WTC11 (cell line): ENCODE data around the gene RPP21.

Experiments
- ATF3 ChIP-seq: sonication (generic); formaldehyde crosslinking; conservative IDR thresholded peaks from 2 replicates; pipeline ENCODE4 v1.8.1; 2022; ENCODE audit warnings: mild to moderate bottlenecking, missing genetic modification reagents
- EMX1 ChIP-seq: fragments of 250-450 bp; sonication (Bioruptor Pico); IDR thresholded peaks from 2 replicates; pipeline ENCODE4 v1.8.0; 2021; ENCODE audit warnings: mild to moderate bottlenecking
- ETV6 ChIP-seq: sonication (generic); formaldehyde crosslinking; IDR thresholded peaks from 2 replicates; pipeline ENCODE4 v1.8.1; 2022; ENCODE audit warnings: mild to moderate bottlenecking, missing genetic modification reagents
- FOXP1 ChIP-seq: sonication (generic); formaldehyde crosslinking; IDR thresholded peaks from 2 replicates; pipeline ENCODE4 v1.8.0; 2022; ENCODE audit warnings: missing genetic modification reagents, mild to moderate bottlenecking, moderate library complexity, borderline replicate concordance
- GRHL2 ChIP-seq: fragments of 250-450 bp; sonication (Bioruptor Pico); IDR thresholded peaks from 2 replicates; pipeline ENCODE4 v1.8.0; 2022; ENCODE audit warnings: mild to moderate bottlenecking, moderate library complexity; ENCODE audit not compliant: insufficient replicate concordance, severe bottlenecking
- JUN ChIP-seq: sonication (generic); formaldehyde crosslinking; IDR thresholded peaks from 2 replicates; pipeline ENCODE4 v1.8.0; 2023; ENCODE audit warnings: mild to moderate bottlenecking, missing genetic modification reagents
- MAX ChIP-seq: sonication (generic); formaldehyde crosslinking; IDR thresholded peaks from 2 replicates; pipeline ENCODE4 v1.8.0; 2022; ENCODE audit warnings: mild to moderate bottlenecking, missing genetic modification reagents
- NR1H2 ChIP-seq: sonication (generic); formaldehyde crosslinking; IDR thresholded peaks from 2 replicates; pipeline ENCODE4 v1.9.0; 2021; ENCODE audit warnings: mild to moderate bottlenecking, moderate library complexity, missing genetic modification reagents
- NR2C2 ChIP-seq: sonication (generic); formaldehyde crosslinking; IDR thresholded peaks from 2 replicates; pipeline ENCODE4 v1.8.0; 2022; ENCODE audit warnings: mild to moderate bottlenecking, missing genetic modification reagents
- SMAD4 ChIP-seq: sonication (generic); formaldehyde crosslinking; IDR thresholded peaks from 2 replicates; pipeline ENCODE4 v1.8.0; 2022; ENCODE audit warnings: mild to moderate bottlenecking, missing genetic modification reagents
- STAT6 ChIP-seq: sonication (generic); formaldehyde crosslinking; conservative IDR thresholded peaks from 2 replicates; pipeline ENCODE4 v1.8.1; 2023; ENCODE audit warnings: mild to moderate bottlenecking, low read depth, missing genetic modification reagents, moderate library complexity
- TP53 ChIP-seq: sonication (generic); formaldehyde crosslinking; IDR thresholded peaks from 2 replicates; pipeline ENCODE4 v1.8.1; 2023; ENCODE audit warnings: mild to moderate bottlenecking, missing genetic modification reagents
- ZNF263 ChIP-seq: sonication (generic); formaldehyde crosslinking; IDR thresholded peaks from 2 replicates; pipeline ENCODE4 v1.8.1; 2022; ENCODE audit warnings: low read depth, mild to moderate bottlenecking, moderate library complexity, missing genetic modification reagents

GRCh38 chr6:30361661-30362060 lies 16.7 kb downstream of the RPP21 start:
- TF ChIP-seq NR1H2 = no peak
- no peak for TF ChIP-seq JUN (CRISPR knock-in tag)
- no peak for TF ChIP-seq GRHL2 (CRISPR knock-in tag)
- no peak for TF ChIP-seq ATF3 (CRISPR knock-in tag)
- no peak for TF ChIP-seq TP53 (CRISPR knock-in tag)
- no peak for TF ChIP-seq ZNF263 (CRISPR knock-in tag)
- TF ChIP-seq EMX1 (CRISPR knock-in tag) = no peak
- no peak for TF ChIP-seq MAX
- TF ChIP-seq SMAD4 (CRISPR knock-in tag) = no peak
- no peak for TF ChIP-seq ETV6 (CRISPR knock-in tag)
- no peak for TF ChIP-seq NR2C2 (CRISPR knock-in tag)
- no peak for TF ChIP-seq FOXP1 (CRISPR knock-in tag)
- TF ChIP-seq STAT6 = no peak
